ENCODE measurements around the gene TRERF1. TPM values are rescaled to one million over a fixed set of nuclear protein-coding genes. Genes with fewer than 3 reads are reported as not detected.
A peak's percentile ranks its signal among the peaks of the same experiment; 100 is the strongest.

Gene TRERF1
- total and polyA plus RNA-seq, 5 donors from 2014 or later = 2.3 to 55.7 (median 4.7) TPM

DNA sequence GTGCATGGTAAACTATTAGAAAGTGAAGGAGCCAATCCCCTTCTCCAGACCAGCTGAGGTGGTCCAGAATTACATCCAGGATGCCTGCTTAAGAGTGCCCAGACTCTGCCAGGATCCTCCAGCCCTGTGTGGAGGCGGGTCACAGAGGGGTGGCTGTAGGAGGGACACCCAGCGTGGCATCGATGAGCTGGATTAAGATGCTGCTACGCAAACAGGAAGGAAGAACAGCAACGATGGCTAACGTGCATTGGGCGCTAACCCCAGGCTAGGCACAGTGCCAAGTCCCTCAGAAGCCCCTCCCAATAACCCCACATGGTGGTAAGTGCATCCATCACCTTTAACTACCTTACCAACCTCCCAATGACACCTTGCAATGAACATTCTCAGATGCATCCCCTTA, 170.2 kb downstream of the TRERF1 start:
- ATAC-seq (ENCODE audit: low read depth in 2 of 2) = peak in 1 of 2 donors; percentile 35
- peak overlapping the region in 3 of 4 donors; percentile 0 to 38 (median 28) for H3K4me3 Mint-ChIP-seq
- H3K27ac ChIP-seq (ENCODE audit: insufficient read depth, low read length, poor library complexity, severe bottlenecking) = no peak overlapping the region

DNA sequence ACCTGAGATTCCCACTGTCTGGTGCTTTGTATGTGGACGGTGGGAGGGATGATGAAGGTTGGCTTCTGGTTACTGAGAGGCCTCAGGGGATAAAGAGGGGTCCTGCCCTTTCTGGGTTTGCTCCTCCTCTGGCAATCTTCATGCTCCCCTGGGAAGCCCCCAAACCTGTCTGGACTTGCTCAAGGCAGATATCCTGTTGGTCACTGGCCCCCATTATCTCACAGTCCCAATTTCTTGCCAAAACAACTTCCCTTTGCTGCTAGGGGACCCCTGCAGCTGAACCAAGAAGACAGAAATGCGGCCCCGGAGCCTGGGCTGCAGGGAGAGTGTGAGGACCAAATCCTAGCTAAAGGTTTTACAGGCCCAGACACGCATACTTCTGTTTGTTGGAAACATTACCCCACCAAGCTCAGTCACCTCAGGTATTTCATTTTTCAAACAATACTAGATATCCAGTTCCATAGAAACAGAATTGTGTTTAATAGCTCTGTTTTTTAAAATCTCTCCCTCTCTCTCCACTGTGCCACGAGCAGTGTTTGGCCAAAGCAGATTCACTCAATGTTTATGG, 170.7 kb downstream of the TRERF1 start:
- no peaks in the 10 kb centered on the region for H3K9me3 Mint-ChIP-seq
- no peak for ATAC-seq (ENCODE audit: low read depth in 2 of 2)
- DNase-seq = no peak
- H3K27me3 Mint-ChIP-seq = no peaks in the 10 kb centered on the region
- peaks cover 13% of the 10 kb centered on the region for H3K36me3 Mint-ChIP-seq
- H3K27me3 ChIP-seq (ENCODE audit: control insufficient read depth, insufficient read depth, low read length) = no peaks in the 10 kb centered on the region
- H3K4me1 ChIP-seq (ENCODE audit: control insufficient read depth, insufficient read depth, low read length, poor library complexity, severe bottlenecking) = peaks cover 43% of the 10 kb centered on the region
- H3K27ac Mint-ChIP-seq = peak overlapping the region in 2 of 3 donors; percentile 34 to 90
- peak overlapping the region in 2 of 4 donors; percentile 0 to 28 for H3K4me3 Mint-ChIP-seq
- H3K27ac ChIP-seq (ENCODE audit: insufficient read depth, low read length, poor library complexity, severe bottlenecking) = no peak overlapping the region
- H3K36me3 ChIP-seq (ENCODE audit: control insufficient read depth, insufficient read depth, low read length) = peaks cover 8% of the 10 kb centered on the region
- no peak overlapping the region for H3K4me3 ChIP-seq (ENCODE audit: low read depth, low read length)
- H3K9me3 ChIP-seq (ENCODE audit: control insufficient read depth in 2 of 2, low read length in 2 of 2) = no peaks in the 10 kb centered on the region
- peaks cover 16 to 50% (median 38%) of the 10 kb centered on the region in 4 donors for H3K4me1 Mint-ChIP-seq

More for the DNA sequence above, 170.2 kb downstream of the TRERF1 start:
- H3K27me3 Mint-ChIP-seq = no peaks in the 10 kb centered on the region
- peaks cover 13% of the 10 kb centered on the region for H3K36me3 Mint-ChIP-seq
- H3K9me3 Mint-ChIP-seq = no peaks in the 10 kb centered on the region
- peak in 2 of 3 donors; percentile 30 to 33 for DNase-seq
- Histone ChIP-seq H3K4me3 (ENCODE audit: low read depth, low read length) (no peak overlapping the region), H3K36me3 (ENCODE audit: control insufficient read depth, insufficient read depth, low read length) (peaks cover 5% of the 10 kb centered on the region), H3K27me3 (ENCODE audit: control insufficient read depth, insufficient read depth, low read length) (no peaks in the 10 kb centered on the region), H3K9me3 (ENCODE audit: control insufficient read depth in 2 of 2, low read length in 2 of 2) (no peaks in the 10 kb centered on the region), H3K4me1 (ENCODE audit: control insufficient read depth, insufficient read depth, low read length, poor library complexity, severe bottlenecking) (peaks cover 43% of the 10 kb centered on the region)
- H3K27ac Mint-ChIP-seq = peak overlapping the region in 2 of 3 donors; percentile 34 to 90
- peaks cover 16 to 50% (median 38%) of the 10 kb centered on the region in 4 donors for H3K4me1 Mint-ChIP-seq

DNA sequence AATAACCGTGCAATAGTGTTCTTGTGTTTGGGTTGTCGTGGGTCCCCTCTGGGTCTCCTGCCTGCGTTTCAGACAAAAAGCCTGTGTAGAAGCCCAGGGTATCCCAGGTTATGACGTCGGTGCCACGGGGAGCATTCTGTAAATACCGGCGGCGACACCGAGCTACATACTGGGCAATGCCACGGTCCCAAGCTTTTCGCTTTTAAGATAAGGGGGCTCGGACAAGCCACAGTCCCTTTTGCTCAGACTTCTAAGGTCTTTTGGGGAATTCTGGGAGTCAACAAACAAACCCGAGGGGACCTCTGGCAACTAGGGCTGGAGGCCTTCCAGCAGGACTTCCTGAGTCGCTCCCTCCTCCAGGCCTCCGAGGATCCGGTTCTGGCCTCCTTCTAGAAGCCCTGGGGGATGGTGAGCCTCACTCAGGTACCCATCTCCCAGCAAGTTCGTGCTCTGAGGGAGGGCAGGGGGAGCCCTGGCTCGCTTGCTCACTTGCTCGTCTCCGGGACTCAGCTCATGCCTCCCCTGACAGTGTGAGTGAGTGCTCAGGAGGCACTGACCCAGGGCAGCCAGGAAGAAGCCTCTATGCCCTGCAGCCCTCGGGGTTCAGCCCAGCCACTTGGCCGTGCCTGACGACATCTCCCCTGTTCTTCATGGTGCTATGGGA, 171.6 kb downstream of the TRERF1 start:
- H3K27ac ChIP-seq (ENCODE audit: insufficient read depth, low read length, poor library complexity, severe bottlenecking) = peak overlapping the region; percentile 3
- no peak for ATAC-seq (ENCODE audit: low read depth in 2 of 2)
- peaks cover 13% of the 10 kb centered on the region for H3K36me3 Mint-ChIP-seq

DNA sequence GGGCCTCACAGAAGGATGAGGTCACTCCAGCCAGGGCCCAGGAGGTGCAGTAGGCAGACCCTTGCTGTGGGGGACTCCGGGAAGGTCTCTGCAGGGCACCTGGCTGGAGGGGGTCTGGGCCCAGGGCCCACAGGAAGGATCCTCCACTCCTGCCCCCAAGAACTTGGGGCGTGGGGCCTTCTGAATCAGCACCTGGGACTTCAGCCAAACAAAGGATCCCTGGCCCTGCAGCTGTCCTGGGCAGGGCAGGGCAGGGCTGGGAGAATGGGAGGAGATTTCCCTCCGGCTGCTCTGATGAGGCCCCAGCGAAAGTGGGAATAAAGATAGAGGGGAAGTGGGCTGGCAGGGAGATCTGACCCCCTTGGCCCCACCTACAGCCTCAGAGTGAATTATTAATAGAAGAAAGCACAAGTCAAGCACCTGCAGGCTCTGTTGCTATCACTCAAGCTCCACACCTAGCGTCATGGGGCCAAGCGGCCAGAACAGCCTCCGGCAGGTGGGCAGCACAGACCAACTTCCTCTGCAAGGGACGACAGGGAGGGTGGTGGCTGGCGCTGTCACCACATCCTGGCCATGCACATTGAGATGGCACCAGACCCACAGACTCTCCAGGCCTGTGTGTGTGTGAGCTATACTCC, 172.5 kb downstream of the TRERF1 start:
- peaks cover 12% of the 10 kb centered on the region for H3K36me3 ChIP-seq (ENCODE audit: control insufficient read depth, insufficient read depth, low read length)
- H3K9me3 ChIP-seq (ENCODE audit: control insufficient read depth in 2 of 2, low read length in 2 of 2) = no peaks in the 10 kb centered on the region
- peak in 2 of 3 donors; percentile 24 to 81 for DNase-seq
- peaks cover 21 to 50% (median 35%) of the 10 kb centered on the region in 4 donors for H3K4me1 Mint-ChIP-seq
- H3K27ac Mint-ChIP-seq = peak overlapping the region; percentile 61 to 90 (median 87)
- H3K27me3 ChIP-seq (ENCODE audit: control insufficient read depth, insufficient read depth, low read length) = no peaks in the 10 kb centered on the region
- no peaks in the 10 kb centered on the region for H3K9me3 Mint-ChIP-seq
- peaks cover 8% of the 10 kb centered on the region for H3K36me3 Mint-ChIP-seq
- ATAC-seq (ENCODE audit: low read depth in 2 of 2) = peak; percentile 72 to 79
- no peaks in the 10 kb centered on the region for H3K27me3 Mint-ChIP-seq
- H3K4me1 ChIP-seq (ENCODE audit: control insufficient read depth, insufficient read depth, low read length, poor library complexity, severe bottlenecking) = peaks cover 43% of the 10 kb centered on the region
- H3K4me3 ChIP-seq (ENCODE audit: low read depth, low read length) = peak overlapping the region; percentile 13
- peak overlapping the region; percentile 45 for H3K27ac ChIP-seq (ENCODE audit: insufficient read depth, low read length, poor library complexity, severe bottlenecking)
- peak overlapping the region in 3 of 4 donors; percentile 52 to 66 (median 59) for H3K4me3 Mint-ChIP-seq

More for the DNA sequence above, 171.6 kb downstream of the TRERF1 start:
- H3K36me3 ChIP-seq (ENCODE audit: control insufficient read depth, insufficient read depth, low read length) = peaks cover 14% of the 10 kb centered on the region
- Mint-ChIP-seq H3K4me3 (peak overlapping the region in 3 of 4 donors; percentile 52 to 66 (median 59)), H3K9me3 (no peaks in the 10 kb centered on the region), H3K27ac (peak overlapping the region in 2 of 3 donors; percentile 87 to 90), H3K4me1 (peaks cover 21 to 50% (median 38%) of the 10 kb centered on the region in 4 donors), H3K27me3 (no peaks in the 10 kb centered on the region)
- peaks cover 43% of the 10 kb centered on the region for H3K4me1 ChIP-seq (ENCODE audit: control insufficient read depth, insufficient read depth, low read length, poor library complexity, severe bottlenecking)
- H3K4me3 ChIP-seq (ENCODE audit: low read depth, low read length) = peak overlapping the region; percentile 13
- no peaks in the 10 kb centered on the region for H3K27me3 ChIP-seq (ENCODE audit: control insufficient read depth, insufficient read depth, low read length)
- no peak for DNase-seq
- no peaks in the 10 kb centered on the region for H3K9me3 ChIP-seq (ENCODE audit: control insufficient read depth in 2 of 2, low read length in 2 of 2)

GRCh38 chr6:42278131-42278853, 173.4 kb downstream of the TRERF1 start:
- no peaks in the 10 kb centered on the region for H3K27me3 Mint-ChIP-seq

GRCh38 chr6:42276034-42276890, 175.5 kb downstream of the TRERF1 start:
- Histone ChIP-seq H3K36me3 (ENCODE audit: control insufficient read depth, insufficient read depth, low read length) (peaks cover 13% of the 10 kb centered on the region), H3K9me3 (ENCODE audit: control insufficient read depth in 2 of 2, low read length in 2 of 2) (no peaks in the 10 kb centered on the region), H3K4me3 (ENCODE audit: low read depth, low read length) (no peak overlapping the region), H3K27me3 (ENCODE audit: control insufficient read depth, insufficient read depth, low read length) (no peaks in the 10 kb centered on the region), H3K4me1 (ENCODE audit: control insufficient read depth, insufficient read depth, low read length, poor library complexity, severe bottlenecking) (peaks cover 33% of the 10 kb centered on the region), H3K27ac (ENCODE audit: insufficient read depth, low read length, poor library complexity, severe bottlenecking) (no peak overlapping the region)
- no peak for ATAC-seq (ENCODE audit: low read depth in 2 of 2)
- no peak overlapping the region for H3K4me3 Mint-ChIP-seq
- no peak for DNase-seq
- H3K9me3 Mint-ChIP-seq = no peaks in the 10 kb centered on the region
- peaks cover 3% of the 10 kb centered on the region for H3K36me3 Mint-ChIP-seq
- H3K4me1 Mint-ChIP-seq = peaks cover 18 to 35% (median 26%) of the 10 kb centered on the region in 4 donors
- H3K27me3 Mint-ChIP-seq = no peaks in the 10 kb centered on the region
- H3K27ac Mint-ChIP-seq = peak overlapping the region in 2 of 3 donors; percentile 25 to 49

More at GRCh38 chr6:42278131-42278853, 173.4 kb downstream of the TRERF1 start:
- H3K36me3 ChIP-seq (ENCODE audit: control insufficient read depth, insufficient read depth, low read length) = peaks cover 9% of the 10 kb centered on the region
- no peaks in the 10 kb centered on the region for H3K9me3 Mint-ChIP-seq
- peaks cover 10% of the 10 kb centered on the region for H3K36me3 Mint-ChIP-seq
- peak overlapping the region; percentile 56 to 90 (median 87) for H3K27ac Mint-ChIP-seq
- no peaks in the 10 kb centered on the region for H3K27me3 ChIP-seq (ENCODE audit: control insufficient read depth, insufficient read depth, low read length)
- H3K9me3 ChIP-seq (ENCODE audit: control insufficient read depth in 2 of 2, low read length in 2 of 2) = no peaks in the 10 kb centered on the region
- peak; percentile 52 to 56 for ATAC-seq (ENCODE audit: low read depth in 2 of 2)
- H3K4me3 ChIP-seq (ENCODE audit: low read depth, low read length) = peak overlapping the region; percentile 19
- peaks cover 43% of the 10 kb centered on the region for H3K4me1 ChIP-seq (ENCODE audit: control insufficient read depth, insufficient read depth, low read length, poor library complexity, severe bottlenecking)
- peak in 2 of 3 donors; percentile 29 to 56 for DNase-seq
- peak overlapping the region; percentile 0 to 43 (median 24) for H3K4me3 Mint-ChIP-seq
- peaks cover 21 to 50% (median 34%) of the 10 kb centered on the region in 4 donors for H3K4me1 Mint-ChIP-seq
- H3K27ac ChIP-seq (ENCODE audit: insufficient read depth, low read length, poor library complexity, severe bottlenecking) = no peak overlapping the region

Measured in CD4-positive, CD25-positive, alpha-beta regulatory T cell (primary cell).